HepG2 (cell line): Measurements from ENCODE around the gene NPHS1. TPM values are rescaled to one million over a fixed set of nuclear protein-coding genes. Genes with fewer than 3 reads are reported as not detected.

Experiments used
- ATAD3A ChIP-seq: sonication (generic); formaldehyde crosslinking; IDR thresholded peaks from 2 replicates; pipeline ENCODE4 v1.4.0; 2020; ENCODE audit warnings: missing genetic modification reagents
- ATF2 ChIP-seq: sonication (generic); formaldehyde crosslinking; IDR thresholded peaks from 2 replicates; pipeline ENCODE4 v1.4.0; 2020; ENCODE audit warnings: missing genetic modification reagents
- BCL3 ChIP-seq: sonication (generic); formaldehyde crosslinking; IDR thresholded peaks from 2 replicates; pipeline ENCODE4 v1.5.1; 2020; ENCODE audit warnings: mild to moderate bottlenecking, missing genetic modification reagents, moderate library complexity
- BORCS8-MEF2B ChIP-seq: sonication (generic); formaldehyde crosslinking; IDR thresholded peaks from 2 replicates; pipeline ENCODE4 v1.8.0; 2022; ENCODE audit warnings: mild to moderate bottlenecking, missing genetic modification reagents
- CHD2 ChIP-seq: IDR thresholded peaks from 2 replicates; pipeline ENCODE4 v1.6.1; 2011; ENCODE audit warnings: low read depth, low read length, improper control_type of control experiment
- ESRRA ChIP-seq: sonication (generic); formaldehyde crosslinking; IDR thresholded peaks from 2 replicates; pipeline ENCODE4 v1.5.1; 2020; ENCODE audit warnings: mild to moderate bottlenecking, low read depth, missing genetic modification reagents
- FOSL1 ChIP-seq: sonication (generic); formaldehyde crosslinking; IDR thresholded peaks from 2 replicates; pipeline ENCODE4 v1.9.0; 2021; ENCODE audit warnings: missing genetic modification reagents, borderline replicate concordance
- GATAD1 ChIP-seq: IDR thresholded peaks from 2 replicates; pipeline ENCODE4 v1.6.1; 2016; ENCODE audit warnings: missing genetic modification reagents, missing compliant biosample characterization
- IRF1 ChIP-seq: sonication (generic); formaldehyde crosslinking; IDR thresholded peaks from 2 replicates; pipeline ENCODE4 v1.4.0; 2020; ENCODE audit warnings: low read depth, mild to moderate bottlenecking, missing genetic modification reagents
- KAT2B ChIP-seq: fragments of 150-350 bp; IDR thresholded peaks from 2 replicates; pipeline ENCODE4 v1.6.1; 2014; ENCODE audit warnings: low read depth, low read length, borderline replicate concordance
- MAX ChIP-seq: IDR thresholded peaks from 2 replicates; pipeline ENCODE4 v1.6.1; 2012; ENCODE audit warnings: inconsistent platforms
- POLR2A ChIP-seq, 2 experiments: IDR thresholded peaks; 2 replicates each; pipeline ENCODE4 v1.6.1; 2011; ENCODE audit warnings: low read depth in 2 of 2, low read length in 2 of 2, mild to moderate bottlenecking in 1 of 2, moderate library complexity in 1 of 2; ENCODE audit not compliant: insufficient read depth in 1 of 2
- REL ChIP-seq: sonication (generic); formaldehyde crosslinking; conservative IDR thresholded peaks from 2 replicates; pipeline ENCODE4 v1.8.0; 2022; ENCODE audit warnings: mild to moderate bottlenecking, missing genetic modification reagents, moderate library complexity
- ZNF451 ChIP-seq: sonication (generic); formaldehyde crosslinking; IDR thresholded peaks from 2 replicates; pipeline ENCODE4 v1.5.0; 2020; ENCODE audit warnings: mild to moderate bottlenecking, missing genetic modification reagents
- ZNF513 ChIP-seq: sonication (generic); formaldehyde crosslinking; conservative IDR thresholded peaks from 2 replicates; pipeline ENCODE4 v1.5.0; 2020; ENCODE audit warnings: missing genetic modification reagents
- ZNF703 ChIP-seq: sonication (generic); formaldehyde crosslinking; IDR thresholded peaks from 2 replicates; pipeline ENCODE4 v1.5.1; 2020; ENCODE audit warnings: missing genetic modification reagents, mild to moderate bottlenecking, moderate library complexity, borderline replicate concordance
- ZNF720 ChIP-seq: sonication (generic); formaldehyde crosslinking; IDR thresholded peaks from 2 replicates; pipeline ENCODE4 v1.4.0; 2020; ENCODE audit warnings: missing genetic modification reagents
- polyA plus RNA-seq, 8 experiments: library from polyadenylated mRNA; depleted of rRNA in 3 of 8; stranded (reverse) in 7 of 8; unstranded in 1 of 8; fragments of >200 nt; fragmentation: Illumina TruSeq in 4 of 8; extraction: Trizol in 4 of 8; gene quantifications; 2 replicates each; pipeline versions ENCODE4 v1.2.1 to v1.2.3, GENCODE V29; 2011 to 2016; ENCODE audit warnings: low read depth in 4 of 8, missing spikeins in 1 of 8, mixed read lengths in 1 of 8; ENCODE audit not compliant: insufficient read depth in 1 of 8
- total RNA-seq, 5 experiments: library from RNA; depleted of rRNA; stranded (reverse); fragments of >200 nt; fragmentation: Illumina TruSeq; extraction: Trizol; gene quantifications; 2 replicates each; pipeline ENCODE4 v1.2.3, GENCODE V29; 2016; ENCODE audit warnings: low read depth in 1 of 5
- TF ChIP-seq, protein P1 (sequence below): sonication (generic); formaldehyde crosslinking; IDR thresholded peaks from 2 replicates; pipeline ENCODE4 v1.4.0; 2020; ENCODE audit warnings: missing genetic modification reagents, borderline replicate concordance
- TF ChIP-seq, protein P2 (sequence below): IDR thresholded peaks from 2 replicates; pipeline ENCODE4 v1.6.1; 2016; ENCODE audit warnings: mild to moderate bottlenecking, missing biosample characterization, missing genetic modification reagents

The NPHS1 gene
- total and polyA plus RNA-seq, 2 of the 13 experiments (the other 11 are each of a cell fraction or from before 2014, with no cell fraction given) = not detected

- TF ChIP-seq, protein P1, sequence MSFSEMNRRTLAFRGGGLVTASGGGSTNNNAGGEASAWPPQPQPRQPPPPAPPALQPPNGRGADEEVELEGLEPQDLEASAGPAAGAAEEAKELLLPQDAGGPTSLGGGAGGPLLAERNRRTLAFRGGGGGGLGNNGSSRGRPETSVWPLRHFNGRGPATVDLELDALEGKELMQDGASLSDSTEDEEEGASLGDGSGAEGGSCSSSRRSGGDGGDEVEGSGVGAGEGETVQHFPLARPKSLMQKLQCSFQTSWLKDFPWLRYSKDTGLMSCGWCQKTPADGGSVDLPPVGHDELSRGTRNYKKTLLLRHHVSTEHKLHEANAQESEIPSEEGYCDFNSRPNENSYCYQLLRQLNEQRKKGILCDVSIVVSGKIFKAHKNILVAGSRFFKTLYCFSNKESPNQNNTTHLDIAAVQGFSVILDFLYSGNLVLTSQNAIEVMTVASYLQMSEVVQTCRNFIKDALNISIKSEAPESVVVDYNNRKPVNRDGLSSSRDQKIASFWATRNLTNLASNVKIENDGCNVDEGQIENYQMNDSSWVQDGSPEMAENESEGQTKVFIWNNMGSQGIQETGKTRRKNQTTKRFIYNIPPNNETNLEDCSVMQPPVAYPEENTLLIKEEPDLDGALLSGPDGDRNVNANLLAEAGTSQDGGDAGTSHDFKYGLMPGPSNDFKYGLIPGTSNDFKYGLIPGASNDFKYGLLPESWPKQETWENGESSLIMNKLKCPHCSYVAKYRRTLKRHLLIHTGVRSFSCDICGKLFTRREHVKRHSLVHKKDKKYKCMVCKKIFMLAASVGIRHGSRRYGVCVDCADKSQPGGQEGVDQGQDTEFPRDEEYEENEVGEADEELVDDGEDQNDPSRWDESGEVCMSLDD (CRISPR knock-in tag) = peak; percentile 75; the same call in 1 of the 2 replicates
- no peak for TF ChIP-seq ESRRA (CRISPR knock-in tag)
- TF ChIP-seq, protein P2, sequence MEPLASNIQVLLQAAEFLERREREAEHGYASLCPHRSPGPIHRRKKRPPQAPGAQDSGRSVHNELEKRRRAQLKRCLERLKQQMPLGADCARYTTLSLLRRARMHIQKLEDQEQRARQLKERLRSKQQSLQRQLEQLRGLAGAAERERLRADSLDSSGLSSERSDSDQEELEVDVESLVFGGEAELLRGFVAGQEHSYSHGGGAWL = peak; percentile 95; the same call in 1 of the 2 replicates
- TF ChIP-seq ATAD3A (CRISPR knock-in tag) = peak; percentile 93; the same call in 1 of the 2 replicates
- TF ChIP-seq KAT2B = no peak
- peak; percentile 85; the same call in 1 of the 2 replicates for TF ChIP-seq BCL3 (CRISPR knock-in tag)
- TF ChIP-seq ZNF513 (CRISPR knock-in tag) = no peak
- no peak for TF ChIP-seq FOSL1 (CRISPR knock-in tag)
- peak; percentile 81 for TF ChIP-seq GATAD1 (CRISPR knock-in tag)
- TF ChIP-seq REL (CRISPR knock-in tag) = peak; percentile 69; the same call in 1 of the 2 replicates
- no peak for TF ChIP-seq CHD2
- no peak for TF ChIP-seq ZNF703 (CRISPR knock-in tag)
- 0 out of 2 replicates have a peak, but pooled peaks have one; percentile 46 for TF ChIP-seq IRF1 (CRISPR knock-in tag)
- 0 out of 2 replicates have a peak, but pooled peaks have one; percentile 82 for TF ChIP-seq ZNF451
- peak; percentile 99 for TF ChIP-seq BORCS8-MEF2B (CRISPR knock-in tag)
- TF ChIP-seq ATF2 = peak; percentile 95
- TF ChIP-seq ZNF720 (CRISPR knock-in tag) = peak; percentile 97
- peak; percentile 75 for TF ChIP-seq MAX
- TF ChIP-seq POLR2A (IDR thresholded peaks at IDR 0.05; ENCODE audit: insufficient read depth in 1 of 2, low read depth in 2 of 2, low read length in 2 of 2) = no peak
Measured at GRCh38 chr19:35828692-35829301, 23.5 kb downstream of the NPHS1 start (continued).
